Fibroblast of lung (primary cell): ENCODE results near the gene CXCL6. TPM values are rescaled to one million over a fixed set of nuclear protein-coding genes. Genes with fewer than 3 reads are reported as not detected.

Source experiments
- DNase-seq, 2 donors: peaks; one replicate each; pipeline versions ENCODE4 v3.0.0 to v3.0.0-alpha.2; 2010; ENCODE audit warnings: low read depth in 2 of 2
- H2AFZ ChIP-seq: 2 replicates; pipeline ENCODE4 v1.5.1; 2012; ENCODE audit warnings: low read length, control low read depth, inconsistent platforms
- H3K27ac ChIP-seq: 2 replicates; pipeline ENCODE4 v1.5.1; 2011; ENCODE audit warnings: low read length, control low read depth; ENCODE audit not compliant: insufficient read depth
- H3K27me3 ChIP-seq: 2 replicates; pipeline ENCODE4 v1.5.1; 2011; ENCODE audit warnings: mild to moderate bottlenecking, low read length; ENCODE audit not compliant: control insufficient read depth, insufficient read depth
- H3K36me3 ChIP-seq: 2 replicates; pipeline ENCODE4 v1.5.1; 2011; ENCODE audit warnings: low read length; ENCODE audit not compliant: control insufficient read depth, insufficient read depth
- H3K4me1 ChIP-seq: 2 replicates; pipeline ENCODE4 v1.5.1; 2011; ENCODE audit warnings: low read length; ENCODE audit not compliant: control insufficient read depth, insufficient read depth; ENCODE audit errors: extremely low read depth
- H3K4me2 ChIP-seq: 2 replicates; pipeline ENCODE4 v1.5.1; 2011; ENCODE audit warnings: low read length, control low read depth; ENCODE audit not compliant: insufficient read depth; ENCODE audit errors: extremely low read depth
- H3K4me3 ChIP-seq, 4 experiments: fragments of 200-600 bp in 1 of 4; sonication (generic) in 1 of 4; replicated peaks in 1 of 4; 2 replicates each; pipeline ENCODE4 v1.5.1; 2011 to 2016; ENCODE audit warnings: low read length in 4 of 4, low read depth in 3 of 4, mild to moderate bottlenecking in 3 of 4, control low read depth in 2 of 4, inconsistent platforms in 1 of 4, mixed read lengths in 1 of 4; ENCODE audit not compliant: insufficient read depth in 1 of 4; ENCODE audit errors: control extremely low read depth in 1 of 4
- H3K79me2 ChIP-seq: 2 replicates; pipeline ENCODE4 v1.5.1; 2012; ENCODE audit warnings: mild to moderate bottlenecking, low read length, inconsistent platforms; ENCODE audit not compliant: control insufficient read depth, insufficient read depth
- H3K9ac ChIP-seq: 2 replicates; pipeline ENCODE4 v1.5.1; 2011; ENCODE audit warnings: mild to moderate bottlenecking, low read length, control low read depth; ENCODE audit not compliant: insufficient read depth
- H3K9me3 ChIP-seq: 2 replicates; pipeline ENCODE4 v1.5.1; 2012; ENCODE audit warnings: low read depth, low read length; ENCODE audit not compliant: control insufficient read depth, insufficient read depth
- H4K20me1 ChIP-seq: 2 replicates; pipeline ENCODE4 v1.5.1; 2011; ENCODE audit warnings: low read length; ENCODE audit not compliant: control insufficient read depth, insufficient read depth; ENCODE audit errors: extremely low read depth
- EZH2 ChIP-seq: IDR thresholded peaks from 2 replicates; pipeline ENCODE4 v1.5.1; 2012; ENCODE audit warnings: low read length, control low read depth, mild to moderate bottlenecking; ENCODE audit errors: missing control alignments
- polyA plus RNA-seq, 2 donors: library from polyadenylated mRNA; depleted of rRNA in 1 of 2; stranded (reverse) in 1 of 2; unstranded in 1 of 2; fragments of >200 nt; gene quantifications; 2 replicates each; pipeline ENCODE4 v1.2.1, GENCODE V29; 2011 to 2012; ENCODE audit warnings: missing spikeins in 1 of 2
- total RNA-seq: library from RNA; depleted of rRNA; stranded (reverse); fragments of >200 nt; gene quantifications from 2 replicates; pipeline ENCODE4 v1.2.1, GENCODE V29; 2014
- TF ChIP-seq, protein P1 (sequence below), 2 donors: IDR thresholded peaks in 1 of 2; conservative IDR thresholded peaks in 1 of 2; 1 replicate in 1 of 2; 2 replicates in 1 of 2; pipeline ENCODE4 v1.5.1; 2011 to 2012; ENCODE audit warnings: low read length in 2 of 2, control low read depth in 1 of 2, inconsistent platforms in 1 of 2, low read depth in 1 of 2, mild to moderate bottlenecking in 1 of 2

CXCL6 gene
- total and polyA plus RNA-seq, 2 donors (not counting 1 experiment from before 2014, with no cell fraction given): 0.17 to 0.66 TPM

DNA sequence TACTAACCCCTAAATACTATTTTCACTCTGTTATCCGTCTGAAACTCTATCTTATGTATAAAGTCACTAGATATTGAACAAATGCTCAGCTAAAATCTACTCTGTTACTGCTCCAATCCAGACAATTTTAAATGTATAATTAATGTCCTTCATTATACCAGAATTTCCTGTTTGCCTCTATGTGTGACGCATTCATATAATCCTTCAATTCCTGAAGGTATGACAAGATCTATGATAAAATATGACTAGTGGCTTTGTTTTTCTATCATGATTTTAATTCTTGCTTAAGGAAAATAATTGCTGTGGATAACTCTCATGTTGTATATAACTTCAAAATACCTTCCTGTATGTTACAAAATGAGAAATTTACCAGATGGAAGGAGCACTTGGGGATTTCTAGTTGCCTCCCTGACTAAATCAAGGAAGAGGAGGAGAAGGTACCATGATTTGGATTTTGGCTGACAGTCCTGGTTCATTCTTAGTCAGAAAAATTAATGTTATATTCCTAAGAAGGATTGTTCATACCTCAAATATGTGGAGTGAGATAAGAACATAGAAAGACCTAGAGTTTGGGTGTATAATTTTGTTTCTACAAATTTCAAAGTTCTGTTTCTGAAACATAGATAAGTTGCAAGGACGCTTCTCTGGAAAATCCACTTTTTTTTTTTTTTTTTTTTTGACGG lies 4.9 kb downstream of the CXCL6 start:
- peak in 1 of 2 donors; percentile 65 for DNase-seq
- Histone ChIP-seq H3K27me3 (no peaks in the 10 kb centered on the region), H3K27ac (no peak overlapping the region), H3K79me2 (no peaks in the 10 kb centered on the region), H2AFZ (no peak overlapping the region), H3K9ac (no peak overlapping the region), H4K20me1 (no peaks in the 10 kb centered on the region), H3K4me3 (no peak overlapping the region), H3K4me2 (no peak overlapping the region), H3K36me3 (no peaks in the 10 kb centered on the region), H3K9me3 (no peaks in the 10 kb centered on the region), H3K4me1 (peaks cover 9% of the 10 kb centered on the region)
- TF ChIP-seq, protein P1, sequence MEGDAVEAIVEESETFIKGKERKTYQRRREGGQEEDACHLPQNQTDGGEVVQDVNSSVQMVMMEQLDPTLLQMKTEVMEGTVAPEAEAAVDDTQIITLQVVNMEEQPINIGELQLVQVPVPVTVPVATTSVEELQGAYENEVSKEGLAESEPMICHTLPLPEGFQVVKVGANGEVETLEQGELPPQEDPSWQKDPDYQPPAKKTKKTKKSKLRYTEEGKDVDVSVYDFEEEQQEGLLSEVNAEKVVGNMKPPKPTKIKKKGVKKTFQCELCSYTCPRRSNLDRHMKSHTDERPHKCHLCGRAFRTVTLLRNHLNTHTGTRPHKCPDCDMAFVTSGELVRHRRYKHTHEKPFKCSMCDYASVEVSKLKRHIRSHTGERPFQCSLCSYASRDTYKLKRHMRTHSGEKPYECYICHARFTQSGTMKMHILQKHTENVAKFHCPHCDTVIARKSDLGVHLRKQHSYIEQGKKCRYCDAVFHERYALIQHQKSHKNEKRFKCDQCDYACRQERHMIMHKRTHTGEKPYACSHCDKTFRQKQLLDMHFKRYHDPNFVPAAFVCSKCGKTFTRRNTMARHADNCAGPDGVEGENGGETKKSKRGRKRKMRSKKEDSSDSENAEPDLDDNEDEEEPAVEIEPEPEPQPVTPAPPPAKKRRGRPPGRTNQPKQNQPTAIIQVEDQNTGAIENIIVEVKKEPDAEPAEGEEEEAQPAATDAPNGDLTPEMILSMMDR (conservative IDR thresholded peaks at IDR 0.05 in 1 of 2, IDR thresholded peaks at IDR 0.05 in 1 of 2; ENCODE audit: low read depth in 1 of 2, low read length in 2 of 2): no peak
- TF ChIP-seq EZH2: no peak

DNA sequence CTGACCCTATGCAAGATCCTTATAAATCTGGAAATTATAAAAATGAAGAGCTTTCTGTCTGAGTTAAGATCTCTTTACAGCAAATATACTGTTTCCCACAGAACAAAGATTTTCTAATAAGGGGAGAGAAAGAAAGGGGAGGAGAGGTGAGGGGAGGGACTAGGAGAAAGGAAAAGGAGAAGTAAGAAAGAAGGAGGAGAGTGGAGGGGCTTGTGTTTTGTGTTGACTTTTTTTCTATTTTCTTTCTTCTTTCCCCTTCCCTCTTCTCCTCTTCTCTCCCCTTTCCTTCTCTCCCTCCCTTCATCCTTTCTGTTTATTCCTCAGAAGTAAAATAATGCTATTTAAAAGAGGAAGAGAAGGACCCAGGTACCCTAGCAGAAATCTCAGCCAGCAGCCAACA lies 6.2 kb downstream of the CXCL6 start:
- Histone ChIP-seq H3K27ac (no peak overlapping the region), H3K36me3 (no peaks in the 10 kb centered on the region), H2AFZ (no peak overlapping the region), H3K9ac (no peak overlapping the region), H3K9me3 (no peaks in the 10 kb centered on the region), H3K79me2 (no peaks in the 10 kb centered on the region), H3K27me3 (no peaks in the 10 kb centered on the region), H4K20me1 (no peaks in the 10 kb centered on the region), H3K4me2 (no peak overlapping the region), H3K4me3 (no peak overlapping the region), H3K4me1 (peaks cover 7% of the 10 kb centered on the region)
- no peak for TF ChIP-seq EZH2
- TF ChIP-seq, protein P1 (conservative IDR thresholded peaks at IDR 0.05 in 1 of 2, IDR thresholded peaks at IDR 0.05 in 1 of 2; ENCODE audit: low read depth in 1 of 2, low read length in 2 of 2): no peak
- DNase-seq: no peak

DNA sequence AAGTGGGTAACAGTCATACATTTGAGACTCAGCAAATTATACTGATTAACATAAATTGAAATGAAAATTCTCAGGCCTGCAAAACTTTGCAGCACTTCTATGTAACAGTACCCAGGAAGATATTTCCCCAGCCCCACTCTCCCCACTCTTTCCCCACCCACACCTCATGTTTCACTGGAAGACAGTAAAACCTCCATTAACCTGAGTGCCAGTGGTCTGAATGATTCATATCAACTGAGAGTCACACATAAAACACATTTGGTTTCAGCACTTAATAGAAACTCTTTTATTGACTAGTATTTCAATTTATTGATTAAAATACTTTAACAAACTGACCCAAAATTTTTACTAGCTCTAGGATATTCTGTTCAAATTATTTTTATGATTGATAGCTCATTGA lies 6.9 kb downstream of the CXCL6 start:
- Histone ChIP-seq H3K9me3 (no peaks in the 10 kb centered on the region), H3K79me2 (no peaks in the 10 kb centered on the region), H4K20me1 (no peaks in the 10 kb centered on the region), H3K27me3 (no peaks in the 10 kb centered on the region), H3K36me3 (no peaks in the 10 kb centered on the region), H3K4me3 (no peak overlapping the region), H3K9ac (no peak overlapping the region), H3K27ac (no peak overlapping the region), H2AFZ (no peak overlapping the region), H3K4me1 (peaks cover 7% of the 10 kb centered on the region), H3K4me2 (no peak overlapping the region)
- peak in 1 of 2 donors; percentile 52 for DNase-seq
- TF ChIP-seq, protein P1 (conservative IDR thresholded peaks at IDR 0.05 in 1 of 2, IDR thresholded peaks at IDR 0.05 in 1 of 2; ENCODE audit: low read depth in 1 of 2, low read length in 2 of 2): no peak
- TF ChIP-seq EZH2: no peak
